B cell (primary cell): ENCODE data around the gene ALKBH7.

Source experiments
- CTCF ChIP-seq: fragments of 200-600 bp; IDR thresholded peaks from one replicate; pipeline ENCODE4 v1.8.0; 2022; ENCODE audit warnings: antibody characterized with exemption, mild to moderate bottlenecking
- EZH2 ChIP-seq: IDR thresholded peaks from 2 replicates; pipeline ENCODE4 v1.6.1; 2012; ENCODE audit warnings: borderline replicate concordance, low read depth, mild to moderate bottlenecking, moderate library complexity, low read length; ENCODE audit not compliant: insufficient read depth, poor library complexity, severe bottlenecking

GRCh38 chr19:6350688-6351087, 21.9 kb upstream of the ALKBH7 start:
- TF ChIP-seq CTCF (no peak), EZH2 (no peak)
